Measurements from ENCODE around the gene PNPO. TPM values are rescaled to one million over a fixed set of nuclear protein-coding genes. Genes with fewer than 3 reads are reported as not detected.
A peak's percentile ranks its signal among the peaks of the same experiment; 100 is the strongest.

The PNPO gene
- total and polyA plus RNA-seq, 2 of the 13 experiments (the other 11 are each of a cell fraction or from before 2014, with no cell fraction given) = 47.9 to 63.3 TPM

DNA sequence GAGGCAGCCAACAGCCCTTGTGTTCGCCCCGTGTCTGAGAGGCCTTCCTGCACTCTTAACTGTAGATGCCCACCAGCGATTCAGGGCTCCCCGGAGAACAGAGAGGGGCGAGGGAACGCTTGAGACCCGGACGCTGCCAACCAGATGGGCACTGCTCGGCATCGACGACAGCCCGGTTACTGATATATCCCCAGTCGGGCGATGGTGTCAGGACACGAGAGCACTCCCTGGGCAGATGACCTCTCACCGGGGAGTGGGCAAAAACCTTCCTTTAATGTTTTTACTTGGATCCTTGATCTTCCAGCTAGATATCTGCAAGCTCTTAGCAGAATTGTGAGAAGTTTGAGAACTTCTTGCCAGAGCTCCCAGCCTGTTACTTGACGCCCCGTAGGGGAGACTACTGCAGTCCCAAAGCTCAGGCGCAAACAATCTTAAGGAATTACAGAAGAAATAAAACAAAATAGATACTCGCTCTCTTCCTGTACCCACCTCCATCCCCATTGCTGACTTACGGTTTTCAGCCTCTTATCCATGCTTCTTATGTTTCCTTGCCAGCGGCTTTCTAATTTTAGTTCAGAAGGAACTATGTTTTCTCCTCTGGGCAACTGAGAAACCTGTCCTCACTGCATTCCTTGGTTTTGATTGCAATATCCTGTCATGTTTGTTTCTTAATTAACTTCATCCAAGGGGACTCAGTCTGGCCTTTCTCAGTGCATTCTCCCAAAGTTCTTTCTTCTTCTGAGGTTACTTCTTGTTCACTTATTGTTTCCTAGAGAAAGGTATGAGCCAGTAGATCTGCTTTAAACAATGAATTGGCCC, 44.5 kb upstream of the PNPO start (continued):
- TF ChIP-seq ZNF496 (CRISPR knock-in tag; IDR thresholded peaks at IDR 0.05; ENCODE audit: insufficient replicate concordance) = no peak
- no peak; the same call in 1 of the 2 replicates for TF ChIP-seq RFXAP (CRISPR knock-in tag; IDR thresholded peaks at IDR 0.05; ENCODE audit: borderline replicate concordance)
- TF ChIP-seq, protein P1, sequence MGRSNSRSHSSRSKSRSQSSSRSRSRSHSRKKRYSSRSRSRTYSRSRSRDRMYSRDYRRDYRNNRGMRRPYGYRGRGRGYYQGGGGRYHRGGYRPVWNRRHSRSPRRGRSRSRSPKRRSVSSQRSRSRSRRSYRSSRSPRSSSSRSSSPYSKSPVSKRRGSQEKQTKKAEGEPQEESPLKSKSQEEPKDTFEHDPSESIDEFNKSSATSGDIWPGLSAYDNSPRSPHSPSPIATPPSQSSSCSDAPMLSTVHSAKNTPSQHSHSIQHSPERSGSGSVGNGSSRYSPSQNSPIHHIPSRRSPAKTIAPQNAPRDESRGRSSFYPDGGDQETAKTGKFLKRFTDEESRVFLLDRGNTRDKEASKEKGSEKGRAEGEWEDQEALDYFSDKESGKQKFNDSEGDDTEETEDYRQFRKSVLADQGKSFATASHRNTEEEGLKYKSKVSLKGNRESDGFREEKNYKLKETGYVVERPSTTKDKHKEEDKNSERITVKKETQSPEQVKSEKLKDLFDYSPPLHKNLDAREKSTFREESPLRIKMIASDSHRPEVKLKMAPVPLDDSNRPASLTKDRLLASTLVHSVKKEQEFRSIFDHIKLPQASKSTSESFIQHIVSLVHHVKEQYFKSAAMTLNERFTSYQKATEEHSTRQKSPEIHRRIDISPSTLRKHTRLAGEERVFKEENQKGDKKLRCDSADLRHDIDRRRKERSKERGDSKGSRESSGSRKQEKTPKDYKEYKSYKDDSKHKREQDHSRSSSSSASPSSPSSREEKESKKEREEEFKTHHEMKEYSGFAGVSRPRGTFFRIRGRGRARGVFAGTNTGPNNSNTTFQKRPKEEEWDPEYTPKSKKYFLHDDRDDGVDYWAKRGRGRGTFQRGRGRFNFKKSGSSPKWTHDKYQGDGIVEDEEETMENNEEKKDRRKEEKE (IDR thresholded peaks at IDR 0.05) = no peak
- no peak for TF ChIP-seq U2AF1 (optimal IDR thresholded peaks at IDR 0.05; ENCODE audit: low read depth, low read length)
- TF ChIP-seq, protein P2, sequence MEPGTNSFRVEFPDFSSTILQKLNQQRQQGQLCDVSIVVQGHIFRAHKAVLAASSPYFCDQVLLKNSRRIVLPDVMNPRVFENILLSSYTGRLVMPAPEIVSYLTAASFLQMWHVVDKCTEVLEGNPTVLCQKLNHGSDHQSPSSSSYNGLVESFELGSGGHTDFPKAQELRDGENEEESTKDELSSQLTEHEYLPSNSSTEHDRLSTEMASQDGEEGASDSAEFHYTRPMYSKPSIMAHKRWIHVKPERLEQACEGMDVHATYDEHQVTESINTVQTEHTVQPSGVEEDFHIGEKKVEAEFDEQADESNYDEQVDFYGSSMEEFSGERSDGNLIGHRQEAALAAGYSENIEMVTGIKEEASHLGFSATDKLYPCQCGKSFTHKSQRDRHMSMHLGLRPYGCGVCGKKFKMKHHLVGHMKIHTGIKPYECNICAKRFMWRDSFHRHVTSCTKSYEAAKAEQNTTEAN (CRISPR knock-in tag; conservative IDR thresholded peaks at IDR 0.05) = 0 out of 2 replicates have a peak, but pooled peaks have one; percentile 3
- no peak for TF ChIP-seq ZNF761 (CRISPR knock-in tag; conservative IDR thresholded peaks at IDR 0.05)
- TF ChIP-seq NRL (CRISPR knock-in tag; IDR thresholded peaks at IDR 0.05; ENCODE audit: borderline replicate concordance) = peak; percentile 1; the same call in 1 of the 2 replicates
- TF ChIP-seq ZNF569 (CRISPR knock-in tag; IDR thresholded peaks at IDR 0.05; ENCODE audit: borderline replicate concordance) = 0 out of 2 replicates have a peak, but pooled peaks have one; percentile 69
- TF ChIP-seq HMG20A (CRISPR knock-in tag; IDR thresholded peaks at IDR 0.05; ENCODE audit: borderline replicate concordance) = no peak
- TF ChIP-seq, protein P3, sequence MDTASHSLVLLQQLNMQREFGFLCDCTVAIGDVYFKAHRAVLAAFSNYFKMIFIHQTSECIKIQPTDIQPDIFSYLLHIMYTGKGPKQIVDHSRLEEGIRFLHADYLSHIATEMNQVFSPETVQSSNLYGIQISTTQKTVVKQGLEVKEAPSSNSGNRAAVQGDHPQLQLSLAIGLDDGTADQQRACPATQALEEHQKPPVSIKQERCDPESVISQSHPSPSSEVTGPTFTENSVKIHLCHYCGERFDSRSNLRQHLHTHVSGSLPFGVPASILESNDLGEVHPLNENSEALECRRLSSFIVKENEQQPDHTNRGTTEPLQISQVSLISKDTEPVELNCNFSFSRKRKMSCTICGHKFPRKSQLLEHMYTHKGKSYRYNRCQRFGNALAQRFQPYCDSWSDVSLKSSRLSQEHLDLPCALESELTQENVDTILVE (CRISPR knock-in tag; IDR thresholded peaks at IDR 0.05) = no peak
- no peak for TF ChIP-seq ZNF207 (IDR thresholded peaks at IDR 0.05; ENCODE audit: borderline replicate concordance)
- TF ChIP-seq, protein P4, sequence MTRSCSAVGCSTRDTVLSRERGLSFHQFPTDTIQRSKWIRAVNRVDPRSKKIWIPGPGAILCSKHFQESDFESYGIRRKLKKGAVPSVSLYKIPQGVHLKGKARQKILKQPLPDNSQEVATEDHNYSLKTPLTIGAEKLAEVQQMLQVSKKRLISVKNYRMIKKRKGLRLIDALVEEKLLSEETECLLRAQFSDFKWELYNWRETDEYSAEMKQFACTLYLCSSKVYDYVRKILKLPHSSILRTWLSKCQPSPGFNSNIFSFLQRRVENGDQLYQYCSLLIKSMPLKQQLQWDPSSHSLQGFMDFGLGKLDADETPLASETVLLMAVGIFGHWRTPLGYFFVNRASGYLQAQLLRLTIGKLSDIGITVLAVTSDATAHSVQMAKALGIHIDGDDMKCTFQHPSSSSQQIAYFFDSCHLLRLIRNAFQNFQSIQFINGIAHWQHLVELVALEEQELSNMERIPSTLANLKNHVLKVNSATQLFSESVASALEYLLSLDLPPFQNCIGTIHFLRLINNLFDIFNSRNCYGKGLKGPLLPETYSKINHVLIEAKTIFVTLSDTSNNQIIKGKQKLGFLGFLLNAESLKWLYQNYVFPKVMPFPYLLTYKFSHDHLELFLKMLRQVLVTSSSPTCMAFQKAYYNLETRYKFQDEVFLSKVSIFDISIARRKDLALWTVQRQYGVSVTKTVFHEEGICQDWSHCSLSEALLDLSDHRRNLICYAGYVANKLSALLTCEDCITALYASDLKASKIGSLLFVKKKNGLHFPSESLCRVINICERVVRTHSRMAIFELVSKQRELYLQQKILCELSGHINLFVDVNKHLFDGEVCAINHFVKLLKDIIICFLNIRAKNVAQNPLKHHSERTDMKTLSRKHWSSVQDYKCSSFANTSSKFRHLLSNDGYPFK (CRISPR knock-in tag; IDR thresholded peaks at IDR 0.05; ENCODE audit: borderline replicate concordance) = no peak; the same call in 1 of the 2 replicates
- TF ChIP-seq, protein P5, sequence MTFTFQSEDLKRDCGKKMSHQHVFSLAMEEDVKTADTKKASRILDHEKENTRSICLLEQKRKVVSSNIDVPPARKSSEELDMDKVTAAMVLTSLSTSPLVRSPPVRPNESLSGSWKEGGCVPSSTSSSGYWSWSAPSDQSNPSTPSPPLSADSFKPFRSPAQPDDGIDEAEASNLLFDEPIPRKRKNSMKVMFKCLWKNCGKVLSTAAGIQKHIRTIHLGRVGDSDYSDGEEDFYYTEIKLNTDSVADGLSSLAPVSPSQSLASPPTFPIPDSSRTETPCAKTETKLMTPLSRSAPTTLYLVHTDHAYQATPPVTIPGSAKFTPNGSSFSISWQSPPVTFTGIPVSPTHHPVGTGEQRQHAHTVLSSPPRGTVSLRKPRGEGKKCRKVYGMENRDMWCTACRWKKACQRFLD (CRISPR knock-in tag; IDR thresholded peaks at IDR 0.05; ENCODE audit: borderline replicate concordance) = no peak
- TF ChIP-seq KDM5A (IDR thresholded peaks at IDR 0.05; ENCODE audit: borderline replicate concordance, low read length) = peak; percentile 56; the same call in 1 of the 2 replicates
- TF ChIP-seq HOXD1 (CRISPR knock-in tag; IDR thresholded peaks at IDR 0.05) = no peak
- TF ChIP-seq ZNF674 (CRISPR knock-in tag; IDR thresholded peaks at IDR 0.05; ENCODE audit: low read depth) = no peak
- 0 out of 2 replicates have a peak, but pooled peaks have one; percentile 29 for TF ChIP-seq ZNF557 (CRISPR knock-in tag; IDR thresholded peaks at IDR 0.05)
- no peak for TF ChIP-seq ZNF17 (CRISPR knock-in tag; IDR thresholded peaks at IDR 0.05)
